ENCODE measurements around the gene SLC23A2.
A peak's percentile ranks its signal among the peaks of the same experiment; 100 is the strongest.
"Not testable (repeated sequence)": the region's sequence is repeated elsewhere in the genome, so short reads cannot be mapped to it uniquely, and the experiment has no call there.

Gene SLC23A2

GRCh38 chr20:4871486-4871885 is 129.8 kb downstream of the SLC23A2 start:
- DNase-seq = no peak

GRCh38 chr20:4870906-4871305 is 130.4 kb downstream of the SLC23A2 start:
- no peak for DNase-seq

DNA sequence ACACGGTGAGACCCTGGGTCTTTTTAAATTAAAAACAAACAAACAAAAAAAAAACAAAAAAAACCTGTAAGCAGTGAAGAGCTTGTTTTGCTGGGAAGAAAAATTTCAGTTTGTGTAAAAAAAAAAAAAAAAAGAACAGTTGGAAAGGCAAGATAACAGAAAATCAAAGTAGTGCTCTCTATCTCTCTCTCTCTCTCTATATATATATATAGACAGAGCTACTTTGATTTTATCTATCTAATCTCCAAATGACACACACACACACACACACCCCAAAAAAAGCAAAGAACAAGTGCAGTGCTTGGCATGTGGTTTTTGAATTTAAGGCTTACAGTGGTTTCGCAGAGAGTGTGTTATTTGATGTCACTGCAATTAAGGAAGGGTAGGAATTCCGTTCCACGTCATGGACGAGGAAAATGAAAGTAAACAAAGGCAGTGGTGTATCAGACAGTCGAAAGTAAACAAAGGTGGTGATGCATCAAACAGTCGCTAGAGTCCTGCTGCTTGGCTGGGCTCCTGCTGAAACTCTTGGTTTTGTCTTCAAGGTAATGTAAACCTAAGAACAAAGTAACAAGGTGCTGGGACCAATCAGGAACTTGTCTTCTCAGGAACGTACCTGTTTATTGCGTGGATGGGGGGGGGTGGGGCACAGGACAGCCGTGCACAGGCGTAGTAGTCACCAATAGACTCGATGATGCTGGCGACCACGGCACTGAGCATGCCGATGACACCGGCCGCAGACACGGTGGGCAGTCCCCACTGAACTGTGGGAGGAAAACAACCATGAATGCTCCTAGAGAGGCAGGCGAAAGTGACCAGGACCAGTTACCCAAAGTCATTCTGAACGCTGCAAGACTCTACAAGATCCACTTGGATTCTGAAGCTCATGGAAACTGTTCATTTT is 131.8 kb downstream of the SLC23A2 start:
- DNase-seq = no peak

DNA sequence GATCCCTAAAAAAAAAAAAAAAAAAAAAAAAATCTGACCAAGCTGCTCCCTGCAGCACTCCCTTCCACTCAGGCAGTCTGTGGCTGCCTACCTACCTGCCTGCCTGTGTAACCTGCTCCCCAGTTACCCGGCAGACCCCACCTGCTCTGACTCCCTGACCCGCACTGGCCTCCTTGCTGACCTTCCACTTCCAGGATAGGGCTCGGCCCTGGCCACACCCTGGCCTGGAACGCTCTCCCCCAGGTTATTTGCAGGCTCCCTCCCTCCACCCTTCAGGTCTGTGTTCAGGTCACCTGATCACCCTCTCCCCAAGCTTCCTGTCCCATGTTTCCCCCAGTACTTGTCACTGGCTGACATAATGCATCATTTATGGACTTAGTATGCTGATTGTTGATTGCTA is 134.3 kb downstream of the SLC23A2 start:
- DNase-seq = no peak

DNA sequence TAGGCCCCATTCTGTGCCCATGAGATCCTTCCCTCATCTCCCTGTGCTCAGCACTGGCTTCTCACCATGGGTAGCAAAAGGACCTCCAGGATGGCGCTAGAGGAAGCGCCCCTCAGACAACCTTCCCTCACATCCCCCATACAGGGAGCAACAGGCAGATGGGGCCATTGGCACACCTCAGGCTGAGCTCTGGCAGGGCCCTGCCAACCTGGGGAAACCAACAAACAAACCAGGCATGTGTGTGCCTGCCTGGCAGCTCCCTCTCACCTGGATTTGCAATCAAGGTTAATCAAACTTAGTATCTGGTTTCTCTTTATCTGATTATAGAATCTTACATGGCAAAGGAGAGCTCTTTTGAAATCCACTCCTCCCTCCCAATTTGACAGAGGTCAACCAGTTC is 134.9 kb downstream of the SLC23A2 start:
- DNase-seq = no peak

DNA sequence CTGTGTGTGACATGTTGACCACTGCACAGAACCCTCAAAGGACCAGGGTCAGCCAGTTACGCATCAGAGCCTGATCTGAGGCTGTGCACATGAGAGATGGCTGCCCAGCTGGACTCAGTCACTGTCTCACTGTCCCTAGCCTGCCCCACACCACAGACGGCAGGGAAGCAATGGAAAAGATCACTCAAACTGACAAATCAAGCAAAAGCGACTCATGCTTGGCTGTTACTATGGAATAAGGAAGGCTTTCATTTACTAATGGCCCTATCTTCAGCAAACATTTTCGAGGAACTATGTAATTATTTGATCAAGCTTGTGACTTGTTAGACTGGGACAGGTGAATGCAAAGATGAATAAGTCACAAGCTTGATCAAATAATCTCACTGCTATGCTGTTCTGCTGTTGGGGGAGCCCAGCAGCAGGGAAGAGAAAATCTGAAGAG is 137.0 kb downstream of the SLC23A2 start:
- DNase-seq = no peak

GRCh38 chr20:4862661-4863060 is 138.6 kb downstream of the SLC23A2 start:
- DNase-seq = no peak

GRCh38 chr20:4861961-4862360 is 139.3 kb downstream of the SLC23A2 start:
- DNase-seq = no peak

DNA sequence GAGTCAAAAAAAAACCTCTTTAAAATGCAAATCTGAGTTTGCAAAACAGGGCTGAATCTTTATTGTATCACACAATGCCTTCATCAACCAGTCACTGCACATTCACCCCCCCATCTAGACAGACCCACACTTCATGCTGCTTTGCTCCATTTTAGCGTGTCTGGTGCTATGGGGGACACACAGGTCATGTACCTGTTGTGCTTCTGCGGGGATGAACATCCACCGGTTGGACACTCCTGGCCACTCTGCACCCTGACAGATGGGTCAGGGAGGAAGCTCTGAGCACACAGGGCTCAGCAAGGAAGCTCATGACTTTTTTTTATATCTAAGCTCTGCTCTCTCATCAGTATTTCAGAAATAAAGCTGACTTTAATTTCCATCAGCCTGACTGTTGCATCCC is 143.3 kb downstream of the SLC23A2 start:
- DNase-seq = no peak

GRCh38 chr20:4856022-4856755 is 145.1 kb downstream of the SLC23A2 start:
- no peak for DNase-seq

DNA sequence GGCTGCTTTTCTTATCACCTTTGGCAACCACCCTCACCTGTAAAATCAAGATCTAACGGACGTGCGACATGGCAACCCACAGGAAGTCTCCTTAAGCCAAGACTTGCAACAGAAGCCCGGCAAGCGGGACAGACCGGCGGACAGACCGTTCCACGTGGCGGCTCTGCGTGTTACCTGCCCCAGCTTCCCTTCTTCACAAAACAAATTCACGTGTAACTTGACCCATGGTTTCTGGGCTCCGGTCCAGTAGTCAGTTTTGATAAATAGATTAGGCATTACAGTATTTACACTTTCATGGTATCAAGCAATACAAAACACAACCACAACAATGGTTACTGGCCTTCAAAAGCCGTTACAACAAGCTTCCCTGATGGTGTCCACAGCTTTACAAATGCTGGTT is 145.8 kb downstream of the SLC23A2 start:
- DNase-seq = no peak

DNA sequence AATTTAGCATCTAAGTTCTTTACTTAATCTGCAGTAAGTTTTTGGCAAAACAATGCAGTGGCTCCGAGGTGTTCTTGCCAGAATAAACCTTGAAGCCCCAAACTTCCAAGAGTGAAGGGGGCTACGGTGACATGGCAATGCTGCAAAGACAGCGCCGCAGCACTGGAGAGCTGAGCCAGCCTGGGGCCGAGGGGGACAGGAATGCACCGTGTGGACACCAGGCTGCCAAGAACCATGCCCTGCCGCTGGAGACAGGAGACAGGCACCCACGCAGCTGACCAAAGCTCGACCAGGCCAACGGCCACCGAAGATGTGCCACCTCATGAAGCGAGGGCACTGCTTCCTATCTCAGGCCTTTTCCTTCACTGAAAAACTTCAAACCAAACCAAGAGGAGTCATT is 146.2 kb downstream of the SLC23A2 start:
- no peak for DNase-seq

DNA sequence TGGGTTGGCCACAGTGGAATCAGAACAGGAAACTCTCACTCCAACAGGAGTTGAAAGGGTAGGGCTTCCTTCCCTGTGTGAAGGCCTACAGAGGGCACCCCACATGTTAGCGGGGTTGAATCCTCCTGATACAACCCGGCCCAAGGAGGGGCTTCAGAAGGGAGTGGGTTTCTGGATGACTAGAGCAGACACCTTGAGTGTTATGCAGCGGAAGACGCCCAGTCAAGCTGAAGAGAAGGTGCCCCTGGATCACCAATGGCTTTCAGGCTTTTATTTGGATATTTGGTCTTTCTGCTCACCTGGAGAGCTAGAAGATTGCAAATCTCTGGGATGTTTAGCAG is 146.8 kb downstream of the SLC23A2 start:
- no peak for DNase-seq

- peak in 1 of 2 donors; percentile 8 for DNase-seq
Observed at GRCh38 chr20:4853757-4854560, 147.4 kb downstream of the SLC23A2 start.

DNA sequence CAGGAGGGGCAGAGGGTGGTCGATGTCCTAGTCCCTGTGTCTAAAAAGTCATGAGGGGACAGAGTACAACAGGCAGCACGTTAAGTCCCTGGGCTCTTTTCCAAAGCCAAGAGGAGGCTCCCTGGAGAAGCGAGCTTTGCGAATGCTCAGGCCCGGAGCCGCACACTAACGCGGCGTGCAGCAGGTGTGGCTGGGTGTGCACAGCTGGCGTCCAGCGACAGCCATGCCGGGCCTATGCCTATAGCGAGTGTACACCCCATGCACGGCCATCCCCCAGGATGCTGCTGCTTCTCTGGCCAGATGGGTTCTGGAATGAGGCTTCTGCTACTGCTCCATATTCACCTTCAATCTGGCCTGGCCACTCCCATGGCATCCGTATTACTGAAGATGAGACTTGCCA is 148.3 kb downstream of the SLC23A2 start:
- DNase-seq = no peak

DNA sequence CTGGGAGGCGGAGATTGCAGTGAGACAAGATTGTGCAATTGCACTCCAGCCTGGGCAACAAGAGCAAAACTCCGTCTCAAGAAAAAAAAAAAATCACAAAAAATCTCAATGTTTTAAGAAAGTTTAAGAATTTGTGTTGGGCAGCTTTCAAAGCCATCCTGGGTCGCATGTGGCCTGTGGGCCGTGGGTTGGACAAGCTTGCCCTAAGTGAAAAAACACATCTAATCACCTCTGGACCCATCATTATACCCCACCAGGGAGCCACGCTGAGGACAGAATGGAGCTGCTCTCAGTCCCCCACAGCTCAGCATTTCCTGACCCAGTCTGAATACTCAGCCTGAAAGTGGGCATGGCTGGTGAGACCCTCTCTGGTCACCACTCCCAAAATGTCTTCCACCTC is 150.3 kb downstream of the SLC23A2 start:
- no peak for DNase-seq

GRCh38 chr20:4848829-4849228 is 152.5 kb downstream of the SLC23A2 start:
- not testable (repeated sequence) for DNase-seq

GRCh38 chr20:4848041-4848440 is 153.3 kb downstream of the SLC23A2 start:
- no peak for DNase-seq

DNA sequence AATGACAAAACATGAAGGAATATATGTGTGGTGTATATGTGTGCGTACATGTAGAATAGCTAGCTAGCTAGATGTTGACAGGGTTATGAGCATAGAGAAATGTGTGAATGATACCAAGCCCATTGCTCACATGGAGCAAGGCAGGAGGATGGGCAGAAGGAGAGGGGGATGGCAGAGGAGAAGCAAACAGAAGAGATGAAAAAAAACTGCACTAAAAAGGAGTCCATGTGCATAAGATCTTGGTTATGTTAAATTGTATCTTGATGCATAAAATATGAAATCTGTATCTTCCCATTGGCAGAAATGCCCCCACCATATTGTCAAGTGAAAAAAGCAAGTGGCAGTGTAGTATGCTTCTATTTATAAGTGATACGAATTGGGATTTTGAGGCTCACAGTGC is 154.5 kb downstream of the SLC23A2 start:
- DNase-seq = no peak

DNA sequence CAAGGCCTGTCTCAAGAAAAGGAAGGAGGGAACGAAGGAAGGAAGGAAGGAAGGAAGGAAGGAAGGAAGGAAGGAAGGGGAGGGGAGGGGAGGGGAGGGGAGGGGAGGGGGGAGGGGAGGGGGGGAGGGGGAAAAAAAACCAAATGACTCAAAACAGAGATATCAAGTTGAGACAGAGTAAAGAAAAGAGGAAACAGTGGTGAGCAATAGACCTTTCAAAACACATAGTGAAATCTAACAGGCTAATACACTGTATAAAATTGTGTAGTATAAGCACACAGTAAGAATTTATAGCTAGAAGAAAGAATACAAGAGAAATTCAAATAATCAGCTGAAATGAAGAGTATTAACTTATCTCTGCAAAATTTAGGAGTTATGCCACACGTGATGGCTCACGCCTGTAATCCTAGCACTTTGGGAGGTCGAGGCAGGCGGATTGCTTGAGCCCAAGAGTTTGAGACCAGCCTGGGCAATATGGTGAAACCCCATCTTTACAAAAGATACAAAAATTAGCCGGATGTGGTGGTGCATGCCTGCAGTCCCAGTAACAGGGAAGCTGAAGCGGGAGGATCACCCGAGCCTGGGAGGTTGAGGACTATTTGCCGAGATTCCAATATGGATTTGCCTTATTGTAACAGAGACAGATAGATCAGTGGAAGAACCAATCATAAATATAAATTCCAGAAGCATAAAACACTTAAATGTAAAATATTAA is 156.4 kb downstream of the SLC23A2 start:
- peak; percentile 62 to 63 for DNase-seq

DNA sequence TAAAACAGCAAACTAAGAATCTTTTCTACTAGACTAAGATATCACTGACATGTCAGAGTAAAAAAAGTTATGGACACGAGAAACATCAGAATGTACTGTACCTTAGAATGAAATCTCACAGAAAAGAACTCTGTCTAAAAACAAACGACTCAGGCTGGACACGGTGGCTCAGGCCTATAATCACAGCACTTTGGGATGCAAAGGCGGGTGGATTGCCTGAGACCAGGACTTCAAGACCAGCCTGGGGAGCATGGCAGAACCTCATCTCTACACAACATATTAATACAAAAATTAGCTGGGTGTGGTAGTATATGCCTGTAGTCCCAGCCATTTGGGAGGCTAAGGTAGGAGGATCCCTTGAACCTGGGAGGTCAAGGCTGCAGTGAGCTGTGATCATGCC is 157.0 kb downstream of the SLC23A2 start:
- no peak for DNase-seq

DNA sequence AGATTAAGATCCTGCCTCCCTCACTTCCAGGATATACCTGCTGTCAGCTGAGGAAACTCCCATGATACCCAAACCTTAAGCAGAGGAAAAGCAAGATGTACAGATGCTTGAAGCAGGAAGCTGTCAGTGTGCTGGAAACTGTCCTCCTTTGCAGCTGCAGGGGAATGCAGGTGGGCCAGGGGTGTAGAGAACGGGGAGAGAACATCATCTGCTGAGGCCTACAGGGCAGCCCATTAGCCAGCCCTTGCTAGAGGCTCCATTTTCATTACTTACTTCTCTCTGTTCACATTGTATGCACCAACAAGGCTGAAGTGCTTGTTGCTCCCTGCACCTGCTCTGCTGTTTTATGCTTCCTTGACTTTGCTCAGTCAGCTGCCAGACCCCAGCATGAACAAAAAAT is 160.5 kb downstream of the SLC23A2 start:
- DNase-seq = no peak

- DNase-seq = no peak
Observed at GRCh38 chr20:4838526-4838925, 162.8 kb downstream of the SLC23A2 start.
